Femur (tissue), 1 donor: Measurements from ENCODE around the gene CDSN.
"Not testable (repeated sequence)": the region's sequence is repeated elsewhere in the genome, so short reads cannot be mapped to it uniquely, and the experiment has no call there.

Source experiments
- DNase-seq: peaks from one replicate; pipeline ENCODE4 v3.0.0-alpha.2; 2017

CDSN gene

GRCh38 chr6:31081872-31082271, 38.4 kb downstream of the CDSN start:
- no peak for DNase-seq

GRCh38 chr6:31079656-31080261, 40.5 kb downstream of the CDSN start:
- peak; percentile 71 for DNase-seq

DNA sequence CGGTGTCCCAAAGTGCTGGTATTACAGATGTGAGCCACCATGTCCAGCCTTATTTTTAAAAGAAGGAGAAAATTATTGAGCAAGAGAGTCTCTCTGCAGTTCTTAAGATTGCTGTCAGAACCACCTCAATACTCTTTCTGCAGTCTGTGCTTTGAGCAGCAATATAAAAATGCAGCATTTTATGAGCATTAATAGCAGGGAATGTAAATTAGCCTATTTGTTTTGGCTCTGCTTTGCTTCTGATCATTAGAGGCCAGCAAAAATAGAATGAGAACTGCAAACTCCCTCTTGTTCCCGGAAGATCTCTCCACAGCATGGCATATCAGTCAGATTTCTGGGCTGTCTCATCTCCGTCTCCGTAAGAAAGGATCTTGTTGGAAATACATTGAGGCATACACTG, 43.6 kb downstream of the CDSN start:
- DNase-seq: no peak

- DNase-seq: no peak
Observed at GRCh38 chr6:31075528-31075927, 44.7 kb downstream of the CDSN start.

DNA sequence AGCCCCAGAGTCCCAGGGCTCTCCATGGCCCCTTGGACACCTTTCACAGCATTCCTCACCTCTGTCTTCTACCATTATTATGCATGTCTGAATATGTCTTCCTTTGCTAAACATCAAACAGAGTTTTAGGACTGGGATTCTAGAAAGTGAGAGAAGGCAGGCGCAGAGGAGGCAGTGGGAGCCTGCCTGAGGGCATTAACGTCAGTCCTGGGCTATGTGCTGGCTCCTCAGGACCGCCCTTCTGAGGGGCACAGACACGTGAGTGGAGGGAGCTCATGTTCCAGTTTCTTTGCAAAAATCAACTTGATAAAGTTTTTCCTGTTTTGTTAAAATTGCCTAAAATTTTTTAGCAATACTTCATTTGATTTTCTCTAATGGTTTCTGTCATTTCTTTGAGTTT, 45.8 kb downstream of the CDSN start:
- DNase-seq: no peak

DNA sequence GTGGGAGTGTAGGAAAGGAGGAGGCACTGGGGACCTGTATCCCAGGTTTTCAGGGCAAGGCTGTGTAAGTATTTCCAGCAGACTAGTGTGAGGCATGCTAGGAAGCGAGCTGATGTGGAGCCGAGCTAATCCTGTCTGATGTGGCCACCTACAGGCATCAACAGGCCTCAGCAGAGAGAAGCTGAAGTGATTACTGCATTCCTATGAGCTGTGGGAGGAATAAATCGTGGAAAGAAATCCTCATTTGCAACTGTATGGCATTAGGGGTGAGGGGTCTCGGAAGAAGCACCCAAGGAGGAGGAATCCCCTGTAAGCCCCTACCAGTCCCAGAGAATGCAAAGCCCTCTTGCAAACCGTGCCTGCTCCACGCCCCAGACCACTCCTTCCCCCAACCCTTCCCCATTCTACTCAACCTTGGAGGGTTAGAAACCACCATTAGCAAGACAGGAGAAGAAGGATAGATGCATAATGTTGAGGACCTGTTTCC, 49.5 kb downstream of the CDSN start:
- DNase-seq: peak; percentile 61

GRCh38 chr6:31068669-31069340, 51.4 kb downstream of the CDSN start:
- peak; percentile 81 for DNase-seq

DNA sequence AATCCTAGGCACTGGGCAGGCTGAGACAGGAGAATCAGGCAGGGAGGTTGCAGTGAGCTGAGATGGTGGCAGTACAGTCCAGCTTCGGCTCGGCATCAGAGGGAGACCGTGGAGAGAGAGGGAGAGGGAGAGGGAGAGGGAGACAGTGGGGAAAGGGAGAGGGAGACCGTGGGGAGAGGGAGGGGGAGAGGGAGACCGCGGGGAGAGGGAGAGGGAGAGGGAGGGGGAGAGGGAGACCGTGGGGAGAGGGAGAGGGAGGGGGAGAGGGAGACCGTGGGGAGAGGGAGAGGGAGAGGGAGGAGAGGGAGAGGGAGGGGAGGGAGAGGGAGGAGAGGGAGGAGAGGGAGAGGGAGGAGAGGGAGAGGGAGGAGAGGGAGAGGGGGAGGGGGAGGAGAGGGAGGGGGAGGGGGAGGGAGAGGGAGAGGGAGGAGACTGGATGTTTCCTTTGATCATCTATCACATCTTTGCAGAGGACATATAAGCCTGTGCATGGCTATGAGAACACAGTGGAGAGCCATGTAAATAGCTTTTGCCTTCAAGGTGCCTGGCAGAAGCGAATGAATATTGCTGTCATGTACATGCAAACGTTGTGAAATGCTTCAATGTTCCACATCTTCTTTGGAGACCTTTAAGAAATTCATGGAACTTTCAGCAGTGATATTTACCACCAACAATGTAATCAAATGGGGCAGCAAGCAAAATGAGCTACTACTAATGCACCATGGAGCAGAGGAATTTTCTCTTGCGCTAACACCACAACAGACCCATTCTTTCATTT, 52.2 kb downstream of the CDSN start:
- DNase-seq: not testable (repeated sequence)

DNA sequence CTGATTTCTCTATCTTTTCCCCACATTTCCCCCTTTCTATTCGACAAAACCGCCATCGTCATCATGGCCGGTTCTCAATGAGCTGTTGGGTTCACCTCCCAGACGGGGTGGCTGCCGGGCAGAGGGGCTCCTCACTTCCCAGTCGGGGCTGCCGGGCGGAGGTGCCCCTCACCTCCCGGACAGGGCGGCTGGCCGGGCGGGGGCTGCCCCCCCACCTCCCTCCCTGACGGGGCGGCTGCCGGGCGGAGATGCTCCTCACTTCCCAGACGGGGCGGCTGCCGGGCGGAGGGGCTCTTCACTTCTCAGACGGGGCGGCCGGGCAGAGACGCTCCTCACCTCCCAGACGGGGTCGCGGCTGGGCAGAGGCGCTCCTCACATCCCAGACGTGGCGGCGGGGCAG, 53.2 kb downstream of the CDSN start:
- DNase-seq: not testable (repeated sequence)

DNA sequence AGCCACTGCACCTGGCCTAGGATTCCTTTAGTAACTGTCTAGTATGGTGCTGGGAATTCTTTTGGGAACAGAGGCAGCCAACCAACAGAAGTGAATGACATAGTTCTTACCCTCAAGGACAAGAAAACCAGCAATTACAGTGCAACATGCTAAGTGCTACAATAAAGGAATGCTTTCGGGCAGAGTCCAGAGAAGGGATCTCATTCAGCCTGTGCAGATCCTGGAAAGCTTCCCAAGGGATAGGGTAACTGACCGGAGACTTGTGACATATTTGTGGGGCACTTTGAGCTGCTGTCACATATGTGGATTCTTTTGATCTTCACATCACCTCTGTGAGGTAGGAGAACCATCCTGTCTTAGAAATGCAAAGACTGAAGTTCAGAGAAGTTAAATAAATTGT, 54.7 kb downstream of the CDSN start:
- no peak for DNase-seq
